Liver (tissue), 9 donors: ENCODE results near the gene KIF18B. TPM values are rescaled to one million over a fixed set of nuclear protein-coding genes. Genes with fewer than 3 reads are reported as not detected.

Experiments used
- DNase-seq: peaks from one replicate; pipeline ENCODE4 v3.0.0-alpha.2; 2017; ENCODE audit warnings: low spot score
- H3K27ac ChIP-seq, 2 donors: one replicate each; pipeline ENCODE4 v1.7.0; 2013; ENCODE audit warnings: inconsistent platforms in 2 of 2, low read length in 2 of 2, control low read depth in 1 of 2, low read depth in 1 of 2, mild to moderate bottlenecking in 1 of 2
- H3K27me3 ChIP-seq, 4 donors: one replicate each; pipeline versions ENCODE4 v1.6.1 to v1.7.0; 2013; ENCODE audit warnings: low read length in 3 of 4, inconsistent platforms in 1 of 4, mild to moderate bottlenecking in 1 of 4, moderate library complexity in 1 of 4; ENCODE audit not compliant: control insufficient read depth in 4 of 4, insufficient read depth in 4 of 4
- H3K36me3 ChIP-seq, 4 donors: one replicate each; pipeline versions ENCODE4 v1.6.1 to v1.7.0; 2013; ENCODE audit warnings: low read length in 3 of 4, mild to moderate bottlenecking in 3 of 4, low read depth in 1 of 4, moderate library complexity in 1 of 4; ENCODE audit not compliant: control insufficient read depth in 4 of 4, insufficient read depth in 3 of 4
- H3K4me1 ChIP-seq, 4 donors: one replicate each; pipeline versions ENCODE4 v1.6.1 to v1.7.0; 2013; ENCODE audit warnings: low read length in 3 of 4, mild to moderate bottlenecking in 3 of 4, moderate library complexity in 1 of 4; ENCODE audit not compliant: control insufficient read depth in 4 of 4, insufficient read depth in 4 of 4
- H3K4me3 ChIP-seq, 3 donors: one replicate each; pipeline versions ENCODE4 v1.6.1 to v1.7.0; 2013; ENCODE audit warnings: low read length in 3 of 3, control low read depth in 1 of 3, low read depth in 1 of 3, mild to moderate bottlenecking in 1 of 3
- H3K9ac ChIP-seq, 2 donors: one replicate each; pipeline ENCODE4 v1.7.0; 2013; ENCODE audit warnings: low read length in 2 of 2, mild to moderate bottlenecking in 2 of 2, moderate library complexity in 2 of 2, control low read depth in 1 of 2, low read depth in 1 of 2
- H3K9me3 ChIP-seq, 4 donors: one replicate each; pipeline versions ENCODE4 v1.6.1 to v1.7.0; 2013; ENCODE audit warnings: low read length in 3 of 4; ENCODE audit not compliant: control insufficient read depth in 4 of 4
- ATF3 ChIP-seq: IDR thresholded peaks from 2 replicates; pipeline ENCODE4 v1.6.1; 2016; ENCODE audit warnings: antibody characterized with exemption
- FOXA1 ChIP-seq: IDR thresholded peaks from 2 replicates; pipeline ENCODE4 v1.6.1; 2016; ENCODE audit warnings: antibody characterized with exemption
- FOXA2 ChIP-seq: IDR thresholded peaks from 2 replicates; pipeline ENCODE4 v1.6.1; 2016; ENCODE audit warnings: antibody characterized with exemption
- GABPA ChIP-seq, 2 donors: IDR thresholded peaks in 1 of 2; conservative IDR thresholded peaks in 1 of 2; 2 replicates each; pipeline ENCODE4 v1.6.1; 2016; ENCODE audit warnings: antibody characterized with exemption in 2 of 2, mild to moderate bottlenecking in 1 of 2, moderate library complexity in 1 of 2
- HNF4A ChIP-seq, 2 donors: conservative IDR thresholded peaks; 2 replicates each; pipeline ENCODE4 v1.6.1; 2016; ENCODE audit warnings: antibody characterized with exemption in 2 of 2, mild to moderate bottlenecking in 2 of 2
- HNF4G ChIP-seq: IDR thresholded peaks from 2 replicates; pipeline ENCODE4 v1.6.1; 2016; ENCODE audit warnings: antibody characterized with exemption
- MAX ChIP-seq: IDR thresholded peaks from 2 replicates; pipeline ENCODE4 v1.6.1; 2016; ENCODE audit warnings: antibody characterized with exemption
- NR2F2 ChIP-seq: IDR thresholded peaks from 2 replicates; pipeline ENCODE4 v1.6.1; 2016; ENCODE audit warnings: antibody characterized with exemption
- RAD21 ChIP-seq, 2 donors: IDR thresholded peaks; 2 replicates each; pipeline ENCODE4 v1.6.1; 2016; ENCODE audit warnings: antibody characterized with exemption in 2 of 2, mild to moderate bottlenecking in 2 of 2
- REST ChIP-seq: IDR thresholded peaks from 2 replicates; pipeline ENCODE4 v1.6.1; 2016; ENCODE audit warnings: antibody characterized with exemption, mild to moderate bottlenecking
- RXRA ChIP-seq, 2 donors: IDR thresholded peaks; 2 replicates each; pipeline ENCODE4 v1.6.1; 2017 to 2018; ENCODE audit warnings: antibody characterized with exemption in 2 of 2, mild to moderate bottlenecking in 1 of 2
- TAF1 ChIP-seq: conservative IDR thresholded peaks from 2 replicates; pipeline ENCODE4 v1.6.1; 2016; ENCODE audit warnings: antibody characterized with exemption, mild to moderate bottlenecking
- WGBS: extraction: QIAGEN DNeasy Blood & Tissue Kit; methylation state at CpG from one replicate; pipeline ENCODE4 v1.1.7; 2013; 5-methylcytosine and 5-hydroxymethylcytosine counted together
- polyA plus RNA-seq, 2 donors: library from polyadenylated mRNA; stranded (reverse) in 1 of 2; unstranded in 1 of 2; fragments of 200-250 nt in 1 of 2; fragments of >200 nt in 1 of 2; fragmentation: Nextera tagmentation in 1 of 2; extraction: Ambion mirVana in 1 of 2; gene quantifications; one replicate each; pipeline versions ENCODE4 v1.2.1 to v1.2.3, GENCODE V29; 2013 to 2015
- total RNA-seq, 2 donors: library from RNA; depleted of rRNA; stranded (reverse); fragments of >200 nt; gene quantifications; one replicate each; pipeline ENCODE4 v1.2.3, GENCODE V29; 2014
- donor health status: healthy.
- donor health status: healthy.
- donor health status: healthy.
- donor health status: healthy.
- donor health status: healthy.

The KIF18B gene
- total and polyA plus RNA-seq, 4 donors, result under 0.01 to 11.9 (median 0.48) TPM

DNA sequence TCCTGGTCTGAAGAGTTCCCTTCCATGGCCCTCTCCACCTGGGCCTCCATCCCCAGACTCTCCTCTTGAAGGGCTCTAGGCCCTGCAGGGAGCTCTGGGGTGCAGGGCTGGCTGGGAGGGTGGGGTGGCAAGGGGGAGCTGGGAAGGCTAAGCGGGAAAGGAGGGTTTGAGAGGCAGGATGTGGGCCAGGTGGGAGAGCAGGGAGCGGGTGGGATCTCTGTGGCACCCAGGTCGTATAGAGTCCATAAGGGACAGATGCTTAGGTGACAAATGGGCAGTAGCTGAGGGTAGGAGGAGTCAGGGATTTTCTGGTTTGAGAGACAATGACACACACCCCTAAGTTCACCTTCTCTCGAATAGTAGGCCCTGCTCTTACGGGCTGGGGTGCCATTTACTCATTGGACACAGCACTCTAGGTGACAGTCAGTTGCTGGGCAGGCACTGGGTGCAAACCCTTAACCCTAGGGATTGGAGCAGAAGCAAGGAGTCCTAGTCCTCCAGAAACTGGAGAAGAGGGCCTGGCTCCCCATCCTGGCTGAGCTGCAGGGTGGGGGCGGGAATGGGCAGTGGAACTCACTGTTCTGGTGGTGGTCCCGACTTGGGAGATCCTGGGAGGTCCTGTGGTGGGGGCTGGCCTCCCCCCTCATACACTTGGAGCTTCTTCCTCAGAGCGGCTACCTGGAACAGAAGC lies 15.3 kb downstream of the KIF18B start (continued):
- TF ChIP-seq REST, result no peak
- TF ChIP-seq RAD21 (IDR thresholded peaks at IDR 0.05), result no peak
- TF ChIP-seq FOXA2, result no peak

- TF ChIP-seq TAF1 (no peak), HNF4A (conservative IDR thresholded peaks at IDR 0.05) (no peak)
- no peaks in the 10 kb centered on the region for H3K27me3 ChIP-seq
- no peak overlapping the region for H3K4me3 ChIP-seq
- H3K4me1 ChIP-seq, result no peaks in the 10 kb centered on the region
- H3K9ac ChIP-seq, result no peak overlapping the region
- no peaks in the 10 kb centered on the region for H3K36me3 ChIP-seq
- 93% methylated on average over 5 of the region's 5 CpGs for WGBS
- no peak for DNase-seq
- no peaks in the 10 kb centered on the region for H3K9me3 ChIP-seq
- H3K27ac ChIP-seq, result no peak overlapping the region
Measured at GRCh38 chr17:44931376-44931775, 16.2 kb downstream of the KIF18B start.

DNA sequence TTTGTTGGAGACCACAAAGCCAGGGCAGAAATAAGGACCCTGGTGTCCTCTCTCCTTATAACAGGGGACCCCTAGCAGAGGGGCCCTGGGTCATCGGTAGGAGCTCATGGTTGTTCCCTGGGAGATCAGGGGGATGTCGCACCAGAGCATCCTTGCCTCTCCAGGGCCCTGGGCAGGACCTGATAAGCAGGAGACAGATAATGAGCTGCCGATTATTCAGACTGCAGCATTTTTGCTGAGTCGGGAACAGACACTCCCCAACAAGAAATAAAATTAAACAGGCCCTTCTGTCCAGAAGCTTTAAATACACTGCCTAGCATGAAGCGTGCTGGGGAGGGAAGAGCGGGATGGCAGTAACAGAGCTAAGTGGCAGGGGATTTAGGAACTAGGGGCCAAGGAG lies 16.9 kb downstream of the KIF18B start:
- Histone ChIP-seq H3K9ac (no peak overlapping the region), H3K27me3 (no peaks in the 10 kb centered on the region), H3K36me3 (no peaks in the 10 kb centered on the region), H3K27ac (no peak overlapping the region), H3K4me3 (no peak overlapping the region), H3K9me3 (no peaks in the 10 kb centered on the region), H3K4me1 (no peaks in the 10 kb centered on the region)
- 86% methylated on average over 6 of the region's 6 CpGs for WGBS
- no peak for DNase-seq
- no peak for TF ChIP-seq HNF4A (conservative IDR thresholded peaks at IDR 0.05)
- TF ChIP-seq MAX, result no peak
- TF ChIP-seq HNF4G, result no peak

DNA sequence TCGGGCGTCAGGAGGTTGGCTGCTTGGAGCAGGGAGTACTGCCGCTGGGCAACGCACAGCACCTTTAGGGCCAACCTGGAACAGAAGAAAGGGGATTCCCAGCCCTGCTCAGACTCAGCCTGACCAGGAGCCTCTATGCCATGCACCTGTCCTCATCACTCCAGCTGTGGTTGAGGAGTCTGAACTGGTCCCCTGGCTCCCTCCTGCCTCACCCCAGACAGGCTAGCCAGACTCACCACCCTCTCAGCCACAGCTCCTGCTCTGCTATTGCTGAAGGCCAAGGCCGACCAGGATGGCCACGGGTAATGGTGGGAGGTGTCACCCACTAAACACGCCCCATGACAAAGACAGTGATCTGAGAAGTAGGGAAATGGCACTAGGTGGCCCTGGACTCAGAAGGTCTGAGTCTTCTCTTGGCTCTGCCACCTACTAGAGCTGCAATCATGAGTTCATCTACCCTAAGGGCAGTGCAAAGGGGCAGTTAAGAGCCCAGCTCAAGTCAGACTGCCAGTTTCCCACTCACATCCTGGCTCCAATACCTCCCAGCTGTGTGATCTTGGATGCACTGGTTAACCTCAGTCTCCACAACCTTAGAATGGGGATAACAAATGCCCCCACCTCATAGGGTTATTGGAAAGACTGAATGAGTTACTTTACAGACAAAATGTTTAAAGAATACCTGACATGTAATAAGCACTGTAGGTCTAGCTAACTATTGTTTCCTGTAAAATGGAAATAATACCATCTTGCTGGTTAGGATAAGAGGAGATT lies 18.4 kb downstream of the KIF18B start:
- 95% methylated on average over 7 of the region's 7 CpGs for WGBS
- TF ChIP-seq RAD21 (IDR thresholded peaks at IDR 0.05) (no peak), ATF3 (no peak), FOXA1 (no peak), NR2F2 (no peak), GABPA (IDR thresholded peaks at IDR 0.05 in 1 of 2, conservative IDR thresholded peaks at IDR 0.05 in 1 of 2) (no peak), TAF1 (no peak), REST (no peak), MAX (no peak), FOXA2 (no peak), RXRA (IDR thresholded peaks at IDR 0.05) (no peak)
- no peak for DNase-seq

More for the DNA sequence above, 18.4 kb downstream of the KIF18B start:
- Histone ChIP-seq H3K36me3 (no peaks in the 10 kb centered on the region), H3K9me3 (no peaks in the 10 kb centered on the region), H3K4me3 (no peak overlapping the region), H3K4me1 (no peaks in the 10 kb centered on the region), H3K27me3 (no peaks in the 10 kb centered on the region), H3K9ac (no peak overlapping the region), H3K27ac (no peak overlapping the region)
